Neural crest cell (in vitro differentiated cells): ENCODE data around the gene SGSM2. TPM values are rescaled to one million over a fixed set of nuclear protein-coding genes. Genes with fewer than 3 reads are reported as not detected.

Source experiments
- DNase-seq: peaks from one replicate; pipeline ENCODE4 v3.0.0; 2021; ENCODE audit warnings: low read depth, mixed read lengths, low spot score
- H3K27ac Mint-ChIP-seq: one replicate; pipeline ENCODE4 v1.8.0; 2021; ENCODE audit warnings: mild to moderate bottlenecking, mixed read lengths; ENCODE audit not compliant: unreplicated experiment
- H3K27me3 Mint-ChIP-seq: 2 replicates; pipeline ENCODE4 v1.8.0; 2021; ENCODE audit warnings: low read depth, mild to moderate bottlenecking, mixed read lengths
- H3K36me3 Mint-ChIP-seq: 2 replicates; pipeline ENCODE4 v1.8.0; 2021; ENCODE audit warnings: low read depth, mild to moderate bottlenecking, mixed read lengths
- H3K4me1 Mint-ChIP-seq: 2 replicates; pipeline ENCODE4 v1.8.0; 2021; ENCODE audit warnings: mixed read lengths
- H3K4me3 Mint-ChIP-seq: one replicate; pipeline ENCODE4 v1.8.0; 2021; ENCODE audit warnings: mild to moderate bottlenecking, mixed read lengths
- H3K9me3 Mint-ChIP-seq: 2 replicates; pipeline ENCODE4 v1.8.0; 2021; ENCODE audit warnings: mixed read lengths
- total RNA-seq: library from RNA; stranded (reverse); gene quantifications from 2 replicates; pipeline ENCODE4 v1.2.1, GENCODE V29; 2021
- TF ChIP-seq, protein P1 (sequence below): fragments of 200-600 bp; sonication (generic); conservative IDR thresholded peaks from 2 replicates; pipeline ENCODE4 v1.5.0; 2021; ENCODE audit warnings: antibody characterized with exemption, mild to moderate bottlenecking

Gene SGSM2
- total RNA-seq, 1 donor from 2014 or later: 102 TPM

DNA sequence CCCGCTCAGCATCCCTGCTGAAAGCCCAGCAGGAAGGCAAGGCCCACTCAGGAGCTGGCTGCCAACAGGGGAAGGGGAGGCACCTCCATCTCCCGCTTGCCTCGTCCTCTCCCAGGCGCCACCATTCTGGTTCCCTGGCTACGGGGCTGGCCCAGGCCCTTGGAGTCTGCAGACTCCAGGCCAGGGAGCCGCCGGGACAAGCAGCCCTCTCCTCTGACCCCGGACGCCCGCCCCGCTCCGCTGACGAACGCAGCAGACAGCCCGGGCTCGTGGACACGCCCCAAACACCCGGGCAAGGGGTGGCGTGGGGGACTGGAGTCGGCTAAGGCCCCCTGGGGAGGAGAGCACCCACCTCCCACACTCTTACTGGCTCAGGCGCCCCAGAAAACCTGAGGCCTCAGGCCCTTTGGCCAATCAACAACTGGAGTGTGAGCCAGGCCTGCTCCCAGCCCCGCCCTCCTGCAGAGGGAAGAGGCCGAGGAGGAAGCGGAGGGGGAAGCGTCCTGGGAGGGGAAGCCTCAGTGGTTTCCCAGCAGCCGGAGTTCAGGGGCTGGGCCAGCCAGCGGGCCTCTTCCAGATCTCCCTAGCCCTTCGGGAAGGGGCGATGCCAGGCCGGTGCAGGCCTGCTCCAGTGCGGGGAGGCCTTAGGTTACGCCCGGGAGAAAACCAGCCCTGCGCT lies 59.4 kb downstream of the SGSM2 start:
- TF ChIP-seq, protein P1, sequence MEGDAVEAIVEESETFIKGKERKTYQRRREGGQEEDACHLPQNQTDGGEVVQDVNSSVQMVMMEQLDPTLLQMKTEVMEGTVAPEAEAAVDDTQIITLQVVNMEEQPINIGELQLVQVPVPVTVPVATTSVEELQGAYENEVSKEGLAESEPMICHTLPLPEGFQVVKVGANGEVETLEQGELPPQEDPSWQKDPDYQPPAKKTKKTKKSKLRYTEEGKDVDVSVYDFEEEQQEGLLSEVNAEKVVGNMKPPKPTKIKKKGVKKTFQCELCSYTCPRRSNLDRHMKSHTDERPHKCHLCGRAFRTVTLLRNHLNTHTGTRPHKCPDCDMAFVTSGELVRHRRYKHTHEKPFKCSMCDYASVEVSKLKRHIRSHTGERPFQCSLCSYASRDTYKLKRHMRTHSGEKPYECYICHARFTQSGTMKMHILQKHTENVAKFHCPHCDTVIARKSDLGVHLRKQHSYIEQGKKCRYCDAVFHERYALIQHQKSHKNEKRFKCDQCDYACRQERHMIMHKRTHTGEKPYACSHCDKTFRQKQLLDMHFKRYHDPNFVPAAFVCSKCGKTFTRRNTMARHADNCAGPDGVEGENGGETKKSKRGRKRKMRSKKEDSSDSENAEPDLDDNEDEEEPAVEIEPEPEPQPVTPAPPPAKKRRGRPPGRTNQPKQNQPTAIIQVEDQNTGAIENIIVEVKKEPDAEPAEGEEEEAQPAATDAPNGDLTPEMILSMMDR: no peak
- H3K36me3 Mint-ChIP-seq: no peaks in the 10 kb centered on the region
- DNase-seq: peak; percentile 78
- peak overlapping the region; percentile 99 for H3K4me3 Mint-ChIP-seq
- peaks cover 12% of the 10 kb centered on the region for H3K27me3 Mint-ChIP-seq
- H3K27ac Mint-ChIP-seq: peak overlapping the region; percentile 83
- no peaks in the 10 kb centered on the region for H3K9me3 Mint-ChIP-seq
- peaks cover 58% of the 10 kb centered on the region for H3K4me1 Mint-ChIP-seq

DNA sequence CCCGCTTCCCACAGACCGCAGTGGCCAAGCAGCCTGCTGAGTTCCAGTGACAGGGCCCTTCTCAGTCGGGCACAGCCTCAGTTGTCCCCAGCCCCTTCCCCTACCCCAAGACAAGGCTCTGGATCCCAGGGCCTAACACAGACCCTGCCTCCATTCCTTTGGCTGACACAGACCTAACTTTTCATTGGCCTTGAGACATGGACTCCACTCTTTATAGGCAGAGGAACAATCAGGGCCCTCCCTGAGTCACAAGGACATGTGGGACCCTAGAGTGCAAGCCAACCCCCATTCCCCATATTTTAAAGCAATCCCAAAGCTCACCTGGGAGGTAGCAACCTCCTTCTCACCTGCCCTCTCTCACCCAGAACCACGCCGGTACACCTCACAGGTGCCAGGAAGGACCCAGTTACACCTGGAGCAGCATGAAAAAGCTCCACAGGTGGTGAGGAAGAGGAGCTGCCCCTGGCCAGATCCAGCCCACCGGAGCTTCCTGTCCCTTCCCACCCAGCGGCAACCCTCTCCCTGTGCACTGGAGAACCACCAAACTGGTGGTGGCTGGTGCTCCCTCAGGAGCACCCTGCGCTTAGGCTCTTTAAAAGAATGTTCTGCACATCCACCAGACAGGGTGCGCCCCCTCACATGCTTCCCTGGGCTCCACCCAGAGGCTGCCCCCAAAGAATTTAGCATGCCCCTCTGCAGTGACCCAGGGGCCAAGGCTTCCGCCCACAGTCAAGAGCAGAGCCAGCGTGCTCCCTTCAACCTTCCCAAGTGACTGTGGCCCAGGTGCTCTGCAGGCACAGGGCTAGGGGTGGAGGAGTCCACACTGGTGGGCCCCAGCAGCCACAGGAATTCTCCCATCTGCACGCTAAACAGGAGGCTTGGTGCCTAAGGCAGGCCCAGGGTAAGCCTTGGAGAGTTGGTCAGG lies 60.2 kb downstream of the SGSM2 start:
- H3K36me3 Mint-ChIP-seq: no peaks in the 10 kb centered on the region
- H3K27me3 Mint-ChIP-seq: peaks cover 12% of the 10 kb centered on the region
- DNase-seq: no peak
- TF ChIP-seq, protein P1: no peak
- peaks cover 54% of the 10 kb centered on the region for H3K4me1 Mint-ChIP-seq
- H3K9me3 Mint-ChIP-seq: no peaks in the 10 kb centered on the region
- H3K27ac Mint-ChIP-seq: peak overlapping the region; percentile 97
- peak overlapping the region; percentile 99 for H3K4me3 Mint-ChIP-seq

DNA sequence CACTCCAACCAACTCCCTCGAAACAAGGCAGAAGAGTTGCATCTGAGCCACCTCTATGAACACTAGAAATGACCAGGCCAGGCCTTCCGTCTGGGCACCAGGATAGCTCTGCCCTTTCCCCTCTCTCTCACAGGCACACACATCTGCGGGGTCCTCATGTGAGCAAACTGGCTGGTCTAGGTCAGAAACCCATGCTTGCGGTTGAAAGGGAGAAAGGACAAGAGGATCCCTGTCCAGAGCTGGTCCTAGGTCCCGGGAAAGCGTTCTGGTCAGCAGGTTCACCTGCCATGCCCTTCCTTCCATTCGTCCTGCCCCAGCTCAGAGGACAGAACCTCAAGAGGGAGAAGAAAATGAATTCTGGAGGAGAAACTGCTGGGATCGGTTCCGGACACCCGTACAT lies 60.9 kb downstream of the SGSM2 start:
- Mint-ChIP-seq H3K27ac (peak overlapping the region; percentile 97), H3K4me1 (peaks cover 61% of the 10 kb centered on the region), H3K4me3 (peak overlapping the region; percentile 99), H3K27me3 (peaks cover 12% of the 10 kb centered on the region), H3K36me3 (no peaks in the 10 kb centered on the region), H3K9me3 (no peaks in the 10 kb centered on the region)
- DNase-seq: no peak
- TF ChIP-seq, protein P1: no peak

DNA sequence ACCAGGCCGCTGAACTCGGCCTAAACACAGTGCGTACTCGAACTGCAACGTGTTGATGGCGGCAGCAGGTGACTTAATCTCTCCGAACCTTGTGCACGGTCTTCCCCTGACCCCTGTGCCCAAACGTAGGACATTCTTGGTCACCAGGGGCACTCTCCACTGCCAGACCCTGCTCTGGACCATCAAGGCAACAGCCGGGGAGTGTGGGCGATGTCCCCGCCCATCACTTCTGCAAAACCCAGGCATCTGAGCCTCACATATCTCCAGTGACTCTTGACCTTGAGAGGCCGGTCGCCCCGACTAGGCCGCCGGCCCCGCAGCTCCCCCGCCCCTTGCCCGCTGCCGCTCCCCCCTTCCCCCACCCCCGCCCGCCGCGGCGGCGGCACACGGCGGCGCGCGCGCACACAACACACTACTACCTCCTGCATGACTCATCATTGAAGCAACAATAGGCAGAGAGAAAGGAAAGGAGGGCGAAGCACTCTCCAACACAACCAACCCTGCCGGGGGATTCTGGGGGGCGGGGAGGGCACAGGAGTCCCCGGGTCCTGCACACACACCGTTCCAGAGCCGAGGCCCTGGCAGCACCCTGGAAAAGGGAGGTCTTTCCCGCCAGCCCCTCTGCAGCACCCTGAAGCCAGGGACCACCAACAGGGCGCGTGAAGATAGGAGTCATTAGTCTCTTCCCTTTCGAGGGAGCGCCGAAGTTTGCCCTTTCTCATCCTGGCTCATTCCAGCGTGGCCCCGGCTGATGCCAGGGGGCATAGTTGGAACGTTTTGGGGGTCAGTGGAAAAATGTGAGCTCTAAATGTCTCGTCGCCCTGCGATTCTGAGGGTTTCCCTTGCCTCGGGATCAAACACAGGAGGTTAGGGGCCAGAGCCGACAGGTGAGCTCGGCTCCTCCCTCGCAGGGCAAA lies 61.6 kb downstream of the SGSM2 start:
- TF ChIP-seq, protein P1: no peak
- peak overlapping the region; percentile 98 for H3K27ac Mint-ChIP-seq
- H3K27me3 Mint-ChIP-seq: peaks cover 12% of the 10 kb centered on the region
- peaks cover 66% of the 10 kb centered on the region for H3K4me1 Mint-ChIP-seq
- no peak for DNase-seq
- H3K9me3 Mint-ChIP-seq: no peaks in the 10 kb centered on the region
- no peaks in the 10 kb centered on the region for H3K36me3 Mint-ChIP-seq
- peak overlapping the region; percentile 99 for H3K4me3 Mint-ChIP-seq
